Activated CD8-positive, alpha-beta memory T cell treated with anti-CD3 and anti-CD28 coated beads, Interleukin-2, amount 10 ng/mL, durations not matched to agents 7 days and 5 days (primary cell): Measurements from ENCODE around the gene NR5A2. TPM values are rescaled to one million over a fixed set of nuclear protein-coding genes. Genes with fewer than 3 reads are reported as not detected.

Experiments used
- ATAC-seq: fragments of 150-1000 bp; cut with Tn5 transposase; one replicate; pipeline ENCODE4 v1.10.0; 2021; ENCODE audit warnings: moderate library complexity
- CTCF ChIA-PET: fragments of 350-600 bp; sonication (Branson Sonifier 250); formaldehyde crosslinking; loops from one replicate; lab custom pipeline; 2021; ENCODE audit warnings: antibody characterized with exemption; lab: Charles Lee
- DNase-seq: peaks from one replicate; pipeline ENCODE4 v3.0.0-alpha.2; 2020
- H3K27ac Mint-ChIP-seq: one replicate; pipeline ENCODE4 v1.8.0; 2021; ENCODE audit warnings: mild to moderate bottlenecking, mixed read lengths
- H3K27me3 Mint-ChIP-seq: one replicate; pipeline ENCODE4 v1.8.0; 2021; ENCODE audit warnings: mixed read lengths
- H3K36me3 Mint-ChIP-seq: one replicate; pipeline ENCODE4 v1.8.0; 2021; ENCODE audit warnings: mild to moderate bottlenecking, mixed read lengths
- H3K4me1 Mint-ChIP-seq: one replicate; pipeline ENCODE4 v1.8.0; 2021; ENCODE audit warnings: mixed read lengths
- H3K4me3 Mint-ChIP-seq: one replicate; pipeline ENCODE4 v1.8.0; 2021; ENCODE audit warnings: mild to moderate bottlenecking, moderate library complexity, mixed read lengths
- H3K9me3 Mint-ChIP-seq: one replicate; pipeline ENCODE4 v1.8.0; 2022; ENCODE audit warnings: low read depth, mixed read lengths
- total RNA-seq, 2 experiments: library from RNA; stranded (reverse); gene quantifications; one replicate each; pipeline ENCODE4 v1.2.3, GENCODE V29; 2021

The NR5A2 gene
- total RNA-seq, 2 experiments from 2014 or later = 0.59 TPM; not detected in 1

DNA sequence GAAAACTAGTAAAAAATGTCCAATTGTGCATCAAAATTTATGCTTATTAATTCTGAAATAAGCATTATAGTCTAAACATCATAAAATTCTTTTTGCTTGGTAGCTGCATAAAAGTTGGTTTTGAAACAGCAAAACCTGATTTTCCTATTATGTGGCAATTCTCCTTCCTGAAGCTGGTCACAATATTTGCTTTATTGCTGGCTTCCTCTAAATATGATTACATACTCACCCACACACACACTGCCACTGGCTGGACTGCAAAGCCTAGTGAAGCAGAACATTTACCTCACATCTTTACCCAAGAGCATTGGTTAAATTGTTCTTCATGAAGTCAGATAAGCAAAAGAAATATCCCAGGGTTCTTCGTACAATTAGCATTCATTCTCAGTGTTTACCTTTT, 103.0 kb downstream of the NR5A2 start:
- H3K4me3 Mint-ChIP-seq = no peak overlapping the region
- ATAC-seq = no peak

DNA sequence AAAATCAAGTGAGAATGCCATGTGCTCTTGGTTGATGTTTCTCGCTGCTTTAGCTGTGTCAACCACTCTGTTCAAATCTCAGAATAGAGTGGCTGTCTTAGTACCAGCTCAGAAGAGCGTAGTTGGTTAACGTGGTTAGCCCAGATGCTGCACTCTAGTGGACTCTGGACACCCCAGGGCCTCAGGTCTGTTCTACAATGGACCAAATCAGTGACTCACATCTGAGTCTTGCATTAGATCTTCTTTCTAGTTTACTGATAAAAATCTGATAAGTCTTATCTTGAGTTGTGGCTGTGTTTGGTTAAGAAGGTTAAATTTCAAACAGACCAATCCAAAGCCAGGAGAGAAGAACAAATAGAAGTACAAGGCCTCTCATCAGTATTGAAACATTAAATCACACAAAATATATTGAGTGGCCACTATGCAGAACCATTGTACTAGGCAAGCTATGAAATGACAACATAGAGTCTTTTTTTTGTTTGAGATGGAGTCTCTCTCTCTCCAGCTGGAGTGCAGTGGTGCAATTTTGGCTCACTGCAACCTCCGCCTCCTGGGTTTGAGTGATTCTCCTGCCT, 104.1 kb downstream of the NR5A2 start:
- no peak for DNase-seq
- CTCF ChIA-PET = interaction anchor here (1.1 kb wide), 1 partner anchor 8 kb away, joined by 5 read pairs; no protein-coding TSS in a partner anchor
- no peak for ATAC-seq
- peaks cover 12% of the 10 kb centered on the region for H3K27me3 Mint-ChIP-seq
- no peak overlapping the region for H3K27ac Mint-ChIP-seq
- H3K4me1 Mint-ChIP-seq = peaks cover 19% of the 10 kb centered on the region
- no peak overlapping the region for H3K4me3 Mint-ChIP-seq
- no peaks in the 10 kb centered on the region for H3K36me3 Mint-ChIP-seq
- H3K9me3 Mint-ChIP-seq = no peaks in the 10 kb centered on the region

More for the DNA sequence above, 103.0 kb downstream of the NR5A2 start:
- no peaks in the 10 kb centered on the region for H3K36me3 Mint-ChIP-seq
- no peaks in the 10 kb centered on the region for H3K9me3 Mint-ChIP-seq
- H3K27ac Mint-ChIP-seq = no peak overlapping the region
- H3K27me3 Mint-ChIP-seq = peaks cover 12% of the 10 kb centered on the region
- CTCF ChIA-PET = no interaction called here
- DNase-seq = no peak
- H3K4me1 Mint-ChIP-seq = peaks cover 19% of the 10 kb centered on the region

DNA sequence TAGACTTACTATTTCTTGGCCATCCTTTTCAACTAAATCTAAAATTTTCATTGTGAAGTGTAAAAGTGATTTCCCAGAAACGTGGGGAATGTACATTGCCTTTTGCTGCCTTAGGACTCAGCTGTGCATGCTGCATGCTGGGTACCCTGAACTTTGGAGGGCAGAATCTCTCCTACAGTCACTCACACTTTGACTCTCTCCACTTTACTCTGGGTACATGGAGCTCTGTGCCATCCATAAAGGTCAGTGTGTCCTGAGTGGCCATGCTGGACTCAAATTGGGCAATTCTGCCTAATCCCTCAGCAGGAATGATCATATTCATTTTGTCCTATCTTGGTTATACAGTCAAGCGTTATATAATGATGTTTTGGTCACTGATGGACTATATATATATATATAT, 105.6 kb downstream of the NR5A2 start:
- no peak for DNase-seq
- Mint-ChIP-seq H3K36me3 (no peaks in the 10 kb centered on the region), H3K27me3 (peaks cover 15% of the 10 kb centered on the region), H3K4me3 (no peak overlapping the region), H3K4me1 (peaks cover 19% of the 10 kb centered on the region), H3K9me3 (no peaks in the 10 kb centered on the region), H3K27ac (no peak overlapping the region)
- CTCF ChIA-PET = interaction anchor here (0.7 to 1.4 kb wide), 3 partner anchors 10 to 216 kb away, joined by 3 read pairs; no protein-coding TSS in a partner anchor
- ATAC-seq = no peak

DNA sequence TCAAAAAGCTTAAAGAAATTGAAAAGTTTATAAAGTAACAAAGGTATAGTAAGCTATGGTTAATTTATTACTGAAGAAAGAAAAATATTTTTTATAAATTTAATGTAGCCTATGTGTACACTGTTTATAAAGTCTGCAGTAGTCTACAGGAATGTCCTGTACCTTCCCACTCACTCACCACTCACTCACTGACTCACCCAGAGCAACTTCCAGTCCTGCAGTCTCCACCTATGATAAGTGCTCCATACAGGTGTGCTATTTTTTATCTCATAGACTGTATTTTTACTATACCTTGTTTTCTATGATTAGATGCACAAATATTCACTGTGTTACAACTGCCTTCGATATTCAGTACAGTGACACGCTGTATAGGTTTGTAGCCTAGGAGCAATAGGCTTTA, 106.6 kb downstream of the NR5A2 start:
- H3K4me3 Mint-ChIP-seq = no peak overlapping the region
- ATAC-seq (no peak), DNase-seq (no peak)
- H3K36me3 Mint-ChIP-seq = no peaks in the 10 kb centered on the region
- peaks cover 16% of the 10 kb centered on the region for H3K4me1 Mint-ChIP-seq
- CTCF ChIA-PET = no interaction called here
- H3K27me3 Mint-ChIP-seq = peaks cover 15% of the 10 kb centered on the region
- no peaks in the 10 kb centered on the region for H3K9me3 Mint-ChIP-seq
- no peak overlapping the region for H3K27ac Mint-ChIP-seq

DNA sequence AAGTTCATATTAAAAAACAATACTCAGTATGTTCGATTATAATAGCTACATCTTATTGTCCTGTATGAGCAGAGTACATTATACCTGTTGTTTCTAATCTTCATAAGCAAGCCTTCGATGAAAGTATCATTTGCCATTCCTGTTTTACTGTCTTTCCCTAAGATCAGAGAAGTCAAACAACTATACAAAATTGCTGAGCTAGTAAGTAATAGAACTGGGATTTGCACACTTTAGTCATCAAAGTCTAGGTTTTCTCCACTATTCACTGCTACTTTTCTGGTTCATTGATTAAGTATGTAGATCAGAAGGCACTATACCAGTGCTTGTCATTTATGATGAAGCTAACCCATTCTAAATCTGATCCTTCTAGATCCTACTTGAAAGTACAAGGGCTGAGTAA, 108.9 kb downstream of the NR5A2 start:
- Mint-ChIP-seq H3K36me3 (no peaks in the 10 kb centered on the region), H3K9me3 (no peaks in the 10 kb centered on the region), H3K27ac (no peak overlapping the region), H3K4me3 (no peak overlapping the region), H3K4me1 (peaks cover 3% of the 10 kb centered on the region), H3K27me3 (peaks cover 16% of the 10 kb centered on the region)
- CTCF ChIA-PET = interaction anchor here (1.0 kb wide), 1 partner anchor 11 kb away, joined by 4 read pairs; no protein-coding TSS in a partner anchor
- no peak for DNase-seq
- ATAC-seq = no peak

DNA sequence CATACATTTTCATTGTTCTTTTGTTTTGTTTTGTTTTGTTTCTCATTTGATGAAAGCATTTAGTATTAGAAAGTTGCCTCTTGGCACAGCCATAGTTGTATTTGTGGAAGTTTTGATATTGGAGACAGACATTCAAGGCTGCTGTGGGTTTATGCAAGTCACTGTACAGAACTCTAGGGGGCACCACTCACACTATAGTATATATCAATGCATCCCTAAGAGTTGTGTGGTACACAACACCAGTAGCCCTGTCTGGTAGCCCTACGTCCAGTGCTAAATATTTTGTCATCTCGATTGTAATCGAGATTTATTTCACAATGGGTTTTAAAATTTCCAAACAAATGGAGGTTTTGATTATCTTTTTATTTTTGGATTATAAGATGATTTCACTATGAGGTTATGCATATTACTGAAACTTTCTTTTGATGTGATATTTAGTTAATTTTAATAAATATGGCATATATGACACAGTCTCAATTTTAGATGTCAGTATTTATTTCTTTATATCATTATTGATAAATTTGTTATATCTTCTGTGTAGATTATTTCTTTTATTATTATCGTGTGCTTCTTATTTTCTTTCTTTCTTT, 112.2 kb downstream of the NR5A2 start:
- Mint-ChIP-seq H3K36me3 (no peaks in the 10 kb centered on the region), H3K9me3 (no peaks in the 10 kb centered on the region), H3K4me1 (peaks cover 2% of the 10 kb centered on the region), H3K27me3 (peaks cover 13% of the 10 kb centered on the region), H3K4me3 (no peak overlapping the region), H3K27ac (no peak overlapping the region)
- ATAC-seq = peak; percentile 78
- no peak for DNase-seq
- CTCF ChIA-PET = interaction anchor here (0.7 to 1.9 kb wide), 10 partner anchors 8 to 359 kb away, joined by 3 to 5 read pairs (median 4); no protein-coding TSS in a partner anchor

DNA sequence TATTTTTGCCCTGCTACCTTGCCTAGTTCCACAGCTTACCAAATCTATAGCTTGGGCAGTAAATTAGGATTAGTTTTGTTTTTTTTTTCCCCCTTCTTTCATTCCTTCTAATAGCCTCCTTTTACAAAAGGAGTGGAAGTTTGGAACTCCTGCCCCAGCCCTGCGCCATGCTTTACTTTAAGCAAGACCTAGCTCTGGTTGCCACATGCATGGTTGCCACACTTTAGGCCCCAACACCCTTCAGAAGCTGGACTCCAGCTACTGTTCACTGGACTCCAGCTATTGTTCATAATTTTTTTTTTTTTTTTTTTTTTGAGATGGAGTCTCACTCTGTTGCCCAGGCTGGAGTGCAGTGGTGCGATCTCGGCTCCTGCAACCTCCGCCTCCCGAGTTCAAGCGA, 115.8 kb downstream of the NR5A2 start:
- Mint-ChIP-seq H3K9me3 (no peaks in the 10 kb centered on the region), H3K27me3 (peaks cover 6% of the 10 kb centered on the region), H3K27ac (no peak overlapping the region), H3K4me3 (no peak overlapping the region), H3K36me3 (no peaks in the 10 kb centered on the region), H3K4me1 (peaks cover 4% of the 10 kb centered on the region)
- ATAC-seq = no peak
- CTCF ChIA-PET = interaction anchor here (0.9 to 1.2 kb wide), 2 partner anchors 10 to 11 kb away, joined by 3 to 4 read pairs; no protein-coding TSS in a partner anchor
- no peak for DNase-seq

DNA sequence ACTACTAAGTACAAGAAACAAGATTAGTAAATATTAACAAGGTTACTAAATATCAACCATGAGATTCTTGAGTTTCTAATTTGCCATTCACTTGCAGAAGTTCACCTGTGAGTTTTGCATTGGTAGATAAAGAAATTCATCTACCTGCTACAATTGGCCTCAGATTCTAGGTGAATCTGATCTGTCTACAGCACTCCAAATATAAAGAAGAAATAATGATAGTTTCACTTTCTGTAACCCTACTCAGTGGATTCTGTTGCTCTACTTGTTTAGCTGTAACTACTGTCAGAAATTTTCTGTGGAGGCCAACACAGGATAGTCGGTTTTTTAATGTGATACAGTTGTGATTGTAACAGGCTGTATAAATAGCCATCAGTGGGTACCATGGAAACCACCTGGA, 118.6 kb downstream of the NR5A2 start:
- no peak for ATAC-seq
- no peak overlapping the region for H3K27ac Mint-ChIP-seq

DNA sequence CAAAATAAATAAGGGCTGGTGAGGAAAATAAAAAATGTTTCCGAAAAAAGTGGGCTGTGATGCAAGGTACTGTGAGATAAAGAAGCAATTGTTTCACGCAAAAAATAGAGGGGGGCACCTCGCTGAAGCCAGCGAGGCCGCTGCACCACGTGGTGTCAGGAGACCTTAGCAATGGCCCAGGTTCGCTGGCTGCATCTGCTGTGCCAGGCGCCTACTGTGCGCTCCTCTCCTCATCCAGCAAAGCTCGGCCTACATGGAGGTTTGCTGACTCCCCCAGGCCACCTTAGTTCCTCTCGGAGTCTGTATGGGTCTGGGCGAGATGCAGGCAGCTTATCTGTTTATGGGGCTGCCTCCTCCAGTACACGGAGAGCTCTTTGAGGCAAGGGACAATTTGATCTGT, 119.6 kb downstream of the NR5A2 start:
- CTCF ChIA-PET = no interaction called here
- ATAC-seq = no peak
- peaks cover 29% of the 10 kb centered on the region for H3K4me1 Mint-ChIP-seq
- H3K27me3 Mint-ChIP-seq = no peaks in the 10 kb centered on the region
- no peaks in the 10 kb centered on the region for H3K9me3 Mint-ChIP-seq
- no peak overlapping the region for H3K27ac Mint-ChIP-seq
- H3K4me3 Mint-ChIP-seq = no peak overlapping the region
- DNase-seq = no peak
- no peaks in the 10 kb centered on the region for H3K36me3 Mint-ChIP-seq

More for the DNA sequence above, 118.6 kb downstream of the NR5A2 start:
- DNase-seq = no peak
- H3K4me1 Mint-ChIP-seq = peaks cover 22% of the 10 kb centered on the region
- no peak overlapping the region for H3K4me3 Mint-ChIP-seq
- H3K27me3 Mint-ChIP-seq = no peaks in the 10 kb centered on the region
- no peaks in the 10 kb centered on the region for H3K36me3 Mint-ChIP-seq
- H3K9me3 Mint-ChIP-seq = no peaks in the 10 kb centered on the region
- CTCF ChIA-PET = no interaction called here

DNA sequence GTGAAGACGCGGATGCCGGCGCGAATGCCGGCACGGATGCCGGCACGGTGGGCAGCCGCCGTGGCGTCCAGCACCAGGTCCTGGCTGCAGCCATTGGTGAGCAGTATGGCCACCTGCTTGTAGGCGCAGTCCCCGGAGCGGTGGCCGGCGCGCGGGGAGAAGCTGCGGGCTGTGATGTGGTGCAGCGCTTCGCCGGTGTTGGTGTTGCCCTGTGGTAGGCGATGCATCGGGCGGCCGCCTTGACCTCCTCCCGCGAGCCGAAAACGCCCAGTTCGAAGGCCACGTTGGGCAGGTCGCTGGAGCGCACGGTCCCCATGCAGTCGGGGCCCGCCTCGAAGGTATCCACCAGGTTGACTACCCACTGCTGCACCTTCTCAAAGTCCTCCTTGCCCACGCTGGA, 120.2 kb downstream of the NR5A2 start:
- CTCF ChIA-PET = no interaction called here
- H3K4me3 Mint-ChIP-seq = no peak overlapping the region
- no peaks in the 10 kb centered on the region for H3K27me3 Mint-ChIP-seq
- H3K36me3 Mint-ChIP-seq = no peaks in the 10 kb centered on the region
- H3K27ac Mint-ChIP-seq = no peak overlapping the region
- no peak for DNase-seq
- ATAC-seq = no peak
- no peaks in the 10 kb centered on the region for H3K9me3 Mint-ChIP-seq
- H3K4me1 Mint-ChIP-seq = peaks cover 33% of the 10 kb centered on the region

DNA sequence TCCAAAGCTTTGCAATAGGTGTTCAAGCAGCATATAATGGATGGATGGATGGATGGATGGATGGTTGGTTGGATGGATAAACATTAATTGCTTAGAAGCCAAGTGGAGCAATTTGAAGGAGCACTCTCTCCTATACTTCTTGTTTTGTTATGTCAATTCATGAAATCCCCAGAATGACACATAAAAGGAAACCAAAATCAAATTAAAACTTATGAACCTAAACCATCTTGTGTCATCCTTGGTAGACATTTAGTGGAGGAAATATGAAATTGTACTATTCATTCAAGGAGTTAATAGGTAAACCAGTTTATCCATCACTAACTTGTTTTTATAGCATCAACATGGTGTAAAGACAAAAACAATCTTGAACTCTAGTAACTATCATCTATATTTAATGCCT, 122.5 kb downstream of the NR5A2 start:
- H3K9me3 Mint-ChIP-seq = no peaks in the 10 kb centered on the region
- no peak overlapping the region for H3K27ac Mint-ChIP-seq
- peaks cover 6% of the 10 kb centered on the region for H3K36me3 Mint-ChIP-seq
- CTCF ChIA-PET = no interaction called here
- ATAC-seq = no peak
- no peak overlapping the region for H3K4me3 Mint-ChIP-seq
- DNase-seq = no peak
- H3K27me3 Mint-ChIP-seq = no peaks in the 10 kb centered on the region
- peaks cover 50% of the 10 kb centered on the region for H3K4me1 Mint-ChIP-seq

DNA sequence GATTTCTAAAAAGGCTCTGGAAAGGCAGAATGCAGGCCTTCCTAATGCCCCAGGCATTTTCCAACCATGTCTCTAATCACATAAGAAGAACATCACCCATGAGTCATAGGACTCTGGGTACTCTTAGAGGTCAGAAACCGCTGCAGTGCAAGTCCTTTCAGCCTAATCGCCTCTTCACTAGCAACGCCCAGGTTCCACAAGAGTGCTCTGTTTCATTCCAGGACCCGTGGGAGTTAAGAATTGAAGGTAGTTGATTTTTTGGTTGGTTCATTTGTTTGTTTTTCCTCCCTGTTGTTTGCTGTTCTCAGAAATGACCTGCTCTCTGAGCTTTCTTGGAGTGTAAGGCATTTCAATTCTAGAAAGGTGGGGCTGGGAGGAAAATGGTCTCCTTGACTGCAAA, 123.2 kb downstream of the NR5A2 start:
- no peaks in the 10 kb centered on the region for H3K27me3 Mint-ChIP-seq
- DNase-seq (peak; percentile 44), ATAC-seq (no peak)
- CTCF ChIA-PET = interaction anchor here (1.5 kb wide), 1 partner anchor 11 kb away, joined by 4 read pairs; no protein-coding TSS in a partner anchor
- peaks cover 6% of the 10 kb centered on the region for H3K36me3 Mint-ChIP-seq
- H3K4me1 Mint-ChIP-seq = peaks cover 52% of the 10 kb centered on the region
- H3K9me3 Mint-ChIP-seq = no peaks in the 10 kb centered on the region
- peak overlapping the region; percentile 14 for H3K27ac Mint-ChIP-seq
- H3K4me3 Mint-ChIP-seq = no peak overlapping the region

DNA sequence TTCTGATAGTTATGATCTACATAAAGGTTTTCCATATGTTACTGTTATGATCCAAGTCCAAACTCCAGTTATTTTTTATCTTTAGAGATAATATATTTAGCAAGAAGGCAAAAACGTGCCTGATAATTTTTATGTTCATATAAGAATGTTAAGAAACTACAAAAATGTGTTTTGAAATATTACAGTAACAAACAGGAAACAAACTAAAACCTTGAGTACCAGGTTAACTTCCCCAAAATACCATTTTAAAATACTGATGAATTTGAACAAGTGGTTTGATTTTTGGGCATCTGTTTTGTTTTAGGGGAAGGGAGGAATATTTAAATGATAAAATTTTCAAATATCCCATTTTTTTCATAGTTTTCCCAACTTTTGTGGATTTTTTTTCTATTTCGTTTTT, 124.8 kb downstream of the NR5A2 start:
- peaks cover 50% of the 10 kb centered on the region for H3K4me1 Mint-ChIP-seq
- no peaks in the 10 kb centered on the region for H3K9me3 Mint-ChIP-seq
- no peak overlapping the region for H3K4me3 Mint-ChIP-seq
- peaks cover 6% of the 10 kb centered on the region for H3K36me3 Mint-ChIP-seq
- CTCF ChIA-PET = no interaction called here
- ATAC-seq (no peak), DNase-seq (no peak)
- H3K27me3 Mint-ChIP-seq = no peaks in the 10 kb centered on the region
- H3K27ac Mint-ChIP-seq = no peak overlapping the region
